ENCODE data around the gene BTAF1.

BTAF1 gene

GRCh38 chr10:91935886-91936285, 12.3 kb downstream of the BTAF1 start:
- no peak for TF ChIP-seq CTCF (IDR thresholded peaks at IDR 0.05; ENCODE audit: insufficient read depth, low read length, missing control alignments)
- ChIA-PET CTCF (no interaction called here), POLR2A (no interaction called here)
- no peak for DNase-seq (ENCODE audit: low read depth, low spot score)
- no peak overlapping the region for H3K4me3 ChIP-seq (ENCODE audit: low read depth, low read length)

GRCh38 chr10:91939653-91940052, 16.1 kb downstream of the BTAF1 start:
- POLR2A ChIA-PET = no interaction called here
- DNase-seq (ENCODE audit: low read depth, low spot score) = no peak

GRCh38 chr10:91941426-91941825, 17.9 kb downstream of the BTAF1 start:
- TF ChIP-seq CTCF (IDR thresholded peaks at IDR 0.05; ENCODE audit: insufficient read depth, low read length, missing control alignments) = no peak
- ChIA-PET CTCF (interaction anchor here (1.1 kb wide), 1 partner anchor 13 kb away, joined by 3 read pairs; no protein-coding TSS in a partner anchor), POLR2A (no interaction called here)
- no peak overlapping the region for H3K4me3 ChIP-seq (ENCODE audit: low read depth, low read length)
- DNase-seq (ENCODE audit: low read depth, low spot score) = no peak

More at GRCh38 chr10:91939653-91940052, 16.1 kb downstream of the BTAF1 start:
- CTCF ChIA-PET = no interaction called here
- TF ChIP-seq CTCF (IDR thresholded peaks at IDR 0.05; ENCODE audit: insufficient read depth, low read length, missing control alignments) = no peak
- no peak overlapping the region for H3K4me3 ChIP-seq (ENCODE audit: low read depth, low read length)

GRCh38 chr10:91944880-91945630, 21.5 kb downstream of the BTAF1 start:
- no peak for TF ChIP-seq CTCF (IDR thresholded peaks at IDR 0.05; ENCODE audit: insufficient read depth, low read length, missing control alignments)
- ChIA-PET CTCF (interaction anchor here (1.2 kb wide), 1 partner anchor 10 kb away, joined by 3 read pairs; no protein-coding TSS in a partner anchor), POLR2A (no interaction called here)
- H3K4me3 ChIP-seq (ENCODE audit: low read depth, low read length) = no peak overlapping the region
- no peak for DNase-seq (ENCODE audit: low read depth, low spot score)

GRCh38 chr10:91953600-91954160, 30.1 kb downstream of the BTAF1 start:
- TF ChIP-seq CTCF (IDR thresholded peaks at IDR 0.05; ENCODE audit: insufficient read depth, low read length, missing control alignments) = no peak
- ChIA-PET CTCF (no interaction called here), POLR2A (no interaction called here)
- DNase-seq (ENCODE audit: low read depth, low spot score) = no peak
- H3K4me3 ChIP-seq (ENCODE audit: low read depth, low read length) = no peak overlapping the region

GRCh38 chr10:91955114-91955513, 31.5 kb downstream of the BTAF1 start:
- no peak overlapping the region for H3K4me3 ChIP-seq (ENCODE audit: low read depth, low read length)
- CTCF ChIA-PET = interaction anchor here (0.7 to 1.2 kb wide), 3 partner anchors 10 to 27 kb away, joined by 3 read pairs; no protein-coding TSS in a partner anchor
- no peak for TF ChIP-seq CTCF (IDR thresholded peaks at IDR 0.05; ENCODE audit: insufficient read depth, low read length, missing control alignments)
- POLR2A ChIA-PET = no interaction called here
- DNase-seq (ENCODE audit: low read depth, low spot score) = no peak
